ENCODE data around the gene GFY.

GFY gene

DNA sequence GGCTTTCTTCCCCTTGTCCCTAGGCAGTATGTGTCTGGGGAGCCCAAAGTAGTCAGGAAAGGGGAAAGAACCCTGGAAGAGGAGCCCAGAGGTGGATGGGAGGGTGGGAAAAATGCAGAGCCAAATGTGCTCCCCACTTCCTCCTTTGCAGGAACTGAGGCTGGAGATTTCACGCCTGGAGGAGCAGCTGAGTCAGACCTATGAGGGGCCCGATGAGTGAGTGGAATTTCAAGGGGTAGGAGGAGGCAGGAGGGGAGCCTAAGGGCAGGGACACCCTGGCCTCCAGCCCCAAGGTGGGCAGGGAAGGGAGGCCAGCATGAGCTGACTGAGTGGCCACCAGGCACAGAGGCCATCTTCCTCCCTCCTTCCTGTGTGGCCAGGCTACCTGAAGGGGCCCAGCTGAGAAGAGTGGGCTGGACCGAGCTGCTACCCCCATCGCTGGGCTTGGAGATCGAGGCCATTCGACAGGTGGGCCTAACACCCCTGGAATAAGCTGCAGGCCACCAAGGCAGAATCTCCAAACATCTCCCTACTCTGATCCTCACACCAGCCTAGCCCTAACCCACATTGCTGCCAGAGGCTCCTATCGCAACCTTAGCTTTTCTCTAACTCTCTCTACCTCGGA is 16.3 kb upstream of the GFY start:
- DNase-seq (ENCODE audit: low spot score): no peak

DNA sequence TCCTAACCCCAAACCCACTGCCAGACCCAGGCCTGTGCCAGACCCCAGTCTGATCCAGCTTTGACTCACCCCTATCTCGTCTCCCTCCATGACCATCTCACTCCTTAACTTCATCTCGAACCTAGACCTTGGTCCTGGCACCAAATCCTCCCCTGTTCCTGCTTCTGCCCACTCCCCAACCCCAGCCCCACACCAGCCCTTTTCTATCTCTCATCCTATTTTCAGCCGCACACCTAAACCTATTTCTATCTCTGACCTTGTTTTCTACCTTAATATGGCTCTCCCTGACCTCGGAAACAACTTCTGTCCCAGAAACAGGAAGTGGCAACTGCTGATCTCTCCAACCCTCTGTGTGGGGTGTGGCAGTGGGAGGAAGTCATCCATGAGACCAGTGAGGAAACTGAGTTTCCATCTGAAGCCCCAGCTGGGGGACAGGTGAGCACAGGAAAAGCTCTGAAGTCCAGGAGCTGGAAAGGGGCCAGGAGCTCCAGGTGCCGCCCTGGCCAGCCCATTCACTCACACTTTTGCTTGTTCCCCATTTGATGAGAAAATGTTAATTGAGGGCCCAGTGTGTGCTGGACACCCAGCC is 15.7 kb upstream of the GFY start:
- DNase-seq (ENCODE audit: low spot score): no peak

DNA sequence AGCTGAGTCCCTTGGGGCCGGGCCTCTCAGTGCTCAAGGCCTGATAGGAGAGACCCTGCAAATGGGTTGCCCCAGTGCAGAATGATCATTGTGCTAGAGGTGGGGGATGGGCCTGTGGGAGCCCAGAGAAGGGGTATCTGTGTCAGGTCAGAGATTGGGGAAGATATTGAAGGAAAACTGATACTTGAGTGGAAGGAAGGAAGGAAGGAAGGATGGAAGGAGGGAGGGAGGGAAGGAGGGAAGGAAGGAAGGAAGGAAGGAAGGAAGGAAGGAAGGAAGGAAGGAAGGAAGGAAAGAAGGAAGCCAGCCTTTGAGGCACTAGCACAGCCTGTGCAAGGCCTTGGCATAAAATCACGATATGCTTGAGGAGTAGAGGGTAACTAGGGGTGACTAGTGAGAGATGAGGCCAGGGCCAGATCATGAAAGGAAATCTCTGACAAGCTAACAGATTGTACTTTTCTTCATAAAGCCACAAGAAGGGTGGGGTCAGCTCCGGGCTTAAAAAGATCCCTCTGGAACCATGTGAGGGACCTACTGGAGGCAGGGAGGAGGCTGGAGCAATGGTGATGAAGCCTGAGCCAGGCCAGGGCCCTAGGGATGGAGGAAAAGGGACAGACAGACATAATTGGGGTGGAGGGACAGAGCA is 13.4 kb upstream of the GFY start:
- no peak for DNase-seq (ENCODE audit: low spot score)

DNA sequence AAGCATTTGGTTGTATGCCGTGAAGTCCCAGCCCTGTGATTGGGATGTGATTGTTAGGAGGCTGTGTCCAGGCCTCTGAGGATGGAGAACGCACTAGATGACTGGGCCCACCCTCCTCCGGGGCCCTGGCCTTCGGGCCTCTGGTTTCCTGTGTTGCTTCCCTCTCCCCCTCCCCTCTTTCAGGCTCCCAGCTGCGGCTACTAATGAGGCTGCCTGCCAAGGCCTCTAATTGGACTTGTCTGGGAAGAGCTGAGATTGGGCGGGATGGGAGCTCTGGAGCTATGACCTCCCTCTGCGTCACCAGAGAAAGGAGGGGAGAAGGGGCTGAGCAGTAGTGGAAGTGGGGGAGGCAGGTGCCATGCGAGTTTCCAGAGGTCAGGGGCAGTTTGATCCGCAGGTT is 11.8 kb upstream of the GFY start:
- no peak for DNase-seq (ENCODE audit: low spot score)

DNA sequence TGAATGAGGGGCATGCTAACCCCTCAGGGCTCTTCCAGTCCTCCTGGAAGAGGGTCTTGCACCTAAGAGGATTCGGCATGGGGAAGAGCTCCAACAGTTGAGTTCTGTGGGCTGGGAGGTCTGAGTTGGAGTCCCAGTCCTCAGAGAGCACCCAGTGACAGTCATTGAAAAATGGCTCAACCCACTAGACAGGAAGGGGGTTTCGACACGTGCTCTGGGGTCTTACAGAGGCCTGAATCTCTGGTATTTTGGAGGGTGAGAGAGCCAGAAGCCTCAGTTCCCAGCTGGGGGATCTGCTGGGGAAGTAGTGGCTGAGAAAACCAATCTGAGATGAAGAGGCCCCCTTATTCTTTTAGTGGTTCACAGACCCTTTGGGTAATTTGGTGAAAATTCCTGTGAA is 10.9 kb upstream of the GFY start:
- no peak for DNase-seq (ENCODE audit: low spot score)

DNA sequence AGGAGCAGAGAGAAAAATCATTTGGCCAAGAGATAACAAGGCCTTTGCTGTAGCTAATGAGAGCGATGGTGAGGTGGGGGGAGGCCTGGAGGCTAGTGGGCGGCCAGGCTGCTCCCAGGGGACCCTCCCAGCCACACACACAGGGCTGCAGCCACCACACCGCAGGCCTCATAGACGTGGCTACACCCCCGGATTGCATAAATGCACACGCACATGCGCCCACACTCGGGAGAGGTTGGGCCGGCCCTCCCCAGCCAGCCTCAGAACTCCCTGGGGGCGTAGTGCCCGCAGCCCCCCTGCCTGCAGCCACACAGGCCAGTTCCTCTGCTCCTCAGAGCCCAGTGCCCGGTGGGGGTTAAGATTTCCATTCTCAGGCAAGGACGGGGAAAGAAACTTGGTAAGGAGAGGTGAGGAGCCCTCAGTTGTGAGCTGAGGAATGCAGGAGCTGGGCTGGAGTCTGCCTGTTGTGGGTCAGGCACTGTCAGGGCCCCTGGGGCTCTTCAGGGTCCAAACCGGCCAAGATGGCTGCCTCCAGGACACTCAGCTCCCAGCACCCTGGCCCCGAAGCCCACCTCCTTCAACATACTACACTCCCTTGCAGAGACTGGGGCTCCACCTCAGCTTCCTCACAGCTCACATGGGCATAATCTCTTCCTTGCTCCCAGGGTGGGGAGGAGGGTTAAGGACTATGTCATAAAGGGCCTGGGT is 9.9 kb upstream of the GFY start:
- DNase-seq (ENCODE audit: low spot score): no peak

DNA sequence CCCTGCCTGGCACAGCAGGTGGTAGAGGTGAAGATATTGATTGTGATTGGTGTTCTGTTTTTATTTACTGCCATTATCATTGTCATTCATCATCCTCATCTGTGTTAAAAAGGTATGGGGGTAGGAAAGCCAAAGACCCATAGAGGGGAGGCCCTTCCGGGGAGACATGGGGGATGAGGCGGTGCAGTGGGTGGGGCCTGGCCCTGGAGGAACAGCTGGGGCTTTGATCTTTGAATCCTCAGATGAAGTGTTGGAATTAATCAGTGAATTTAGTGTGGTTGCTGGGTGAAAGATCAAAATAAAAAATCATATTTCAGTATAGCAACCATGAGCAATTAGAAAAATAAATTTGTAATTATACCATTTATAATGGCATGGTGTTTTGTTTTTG is 9.4 kb upstream of the GFY start:
- no peak for DNase-seq (ENCODE audit: low spot score)

DNA sequence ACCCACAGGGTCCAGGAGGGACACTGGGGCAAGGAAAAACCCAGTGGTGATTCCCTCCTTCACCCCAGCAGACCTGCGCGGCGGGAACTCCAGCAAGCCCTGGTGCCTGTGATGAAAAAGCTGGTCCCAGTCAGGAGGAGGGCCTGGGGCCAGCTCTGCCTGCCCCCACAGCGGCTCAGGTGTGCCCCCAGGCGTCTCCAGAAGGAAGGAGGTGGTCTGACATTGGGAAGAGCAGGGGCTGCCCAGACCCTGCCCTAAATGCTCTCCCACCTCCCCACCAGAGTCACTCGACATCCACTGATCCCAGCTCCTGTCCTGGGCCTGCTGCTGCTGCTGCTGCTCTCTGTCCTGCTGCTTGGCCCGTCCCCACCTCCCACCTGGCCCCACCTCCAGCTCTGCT is 8.1 kb upstream of the GFY start:
- DNase-seq (ENCODE audit: low spot score): no peak

DNA sequence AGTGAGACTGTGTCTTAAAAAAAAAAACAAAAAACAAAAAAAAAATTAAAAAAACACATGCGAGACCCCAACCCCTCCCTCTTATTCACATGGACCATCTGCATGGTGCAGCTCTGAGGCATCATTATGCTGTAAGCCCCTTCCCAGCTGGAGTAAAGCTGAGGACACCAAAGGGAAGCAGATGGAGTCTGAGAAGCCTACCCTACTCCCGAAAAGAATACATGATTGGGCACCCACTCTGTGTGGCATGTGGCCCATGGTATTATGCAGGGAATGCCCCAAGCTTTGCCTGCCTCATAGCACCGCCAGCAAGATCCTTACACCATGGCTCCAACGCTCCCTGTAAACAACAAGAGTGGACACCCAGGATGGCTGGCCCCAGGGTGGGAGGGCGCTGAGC is 6.7 kb upstream of the GFY start:
- no peak for DNase-seq (ENCODE audit: low spot score)

DNA sequence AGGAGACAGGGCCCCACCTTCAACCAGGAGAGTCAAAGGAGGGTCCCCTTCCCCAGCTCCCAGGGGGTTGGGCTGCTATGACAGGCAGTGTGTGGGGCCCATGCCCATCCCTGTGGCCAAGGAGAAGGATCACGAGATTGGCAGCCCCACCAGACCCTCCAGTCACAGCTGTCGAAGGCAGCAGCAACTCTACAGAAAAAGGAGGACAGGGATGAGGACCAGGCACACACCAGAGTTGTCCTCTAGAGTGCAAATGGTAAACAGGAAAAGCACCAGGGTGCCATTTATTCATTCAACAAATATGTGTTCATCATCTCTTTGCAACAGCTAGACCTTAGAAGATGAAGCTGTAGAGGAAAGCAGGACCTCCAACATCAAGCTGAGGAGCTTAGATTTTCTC is 6.0 kb upstream of the GFY start:
- DNase-seq (ENCODE audit: low spot score): no peak

DNA sequence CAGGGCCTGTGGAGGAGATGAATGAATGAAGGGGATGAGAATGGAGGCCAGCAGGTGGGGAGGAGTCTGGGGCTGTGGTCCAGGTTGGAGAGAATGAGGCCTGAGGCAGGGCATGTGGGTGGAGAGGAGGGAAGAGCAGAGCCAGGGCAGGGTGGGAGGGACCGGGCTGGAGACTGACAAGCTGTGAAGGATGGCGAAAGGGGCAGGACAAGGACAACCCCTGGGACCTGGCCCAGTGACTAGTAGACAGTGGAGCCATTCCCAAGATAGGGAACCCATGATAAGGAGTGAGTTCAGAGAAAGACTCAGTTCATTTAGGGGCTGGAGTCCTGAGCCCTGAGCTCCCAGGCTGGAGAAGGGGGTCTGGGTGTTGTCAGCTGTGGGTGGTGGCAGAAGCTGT is 5.0 kb upstream of the GFY start:
- no peak for DNase-seq (ENCODE audit: low spot score)

DNA sequence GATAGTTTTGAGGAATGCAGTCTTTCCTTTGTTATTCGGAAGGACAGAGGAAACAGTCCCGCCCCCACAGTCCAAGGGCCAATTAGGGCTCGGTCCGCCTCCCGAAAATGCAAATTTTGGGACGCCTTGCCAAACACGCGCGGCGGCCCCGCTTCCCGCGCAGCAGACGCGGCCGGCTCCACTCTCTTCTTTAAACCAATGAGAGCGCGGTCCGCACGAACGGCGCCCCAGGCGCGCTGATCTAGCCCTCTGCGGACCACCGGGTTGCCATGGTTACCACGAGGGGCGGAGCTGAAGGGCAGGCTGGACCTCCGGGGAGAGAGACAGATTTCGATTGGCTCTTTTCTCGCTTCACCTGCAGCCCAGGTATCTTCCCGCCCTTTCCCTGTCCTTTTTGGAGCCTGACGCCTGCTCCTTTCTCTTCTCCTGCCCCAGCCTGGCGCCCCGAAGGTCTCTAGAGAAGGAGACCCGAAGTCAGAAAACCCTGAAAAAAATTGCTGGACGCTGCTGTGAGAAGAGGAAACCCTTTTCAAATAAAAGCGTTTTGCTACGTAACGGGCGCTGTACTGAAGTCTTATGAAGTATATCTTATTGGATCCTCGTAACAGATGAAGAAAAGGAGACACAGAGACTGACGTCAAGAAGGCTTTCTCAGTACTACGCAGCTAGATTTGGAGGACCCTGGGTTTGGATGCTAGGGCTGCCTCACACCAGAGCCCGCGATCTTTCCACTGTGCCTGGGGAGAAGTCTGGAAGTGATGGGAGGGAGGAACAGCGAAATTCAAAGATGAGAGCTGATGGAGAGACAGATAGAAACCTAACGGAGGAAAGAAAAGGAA is 3.9 kb upstream of the GFY start:
- DNase-seq (ENCODE audit: low spot score): no peak

DNA sequence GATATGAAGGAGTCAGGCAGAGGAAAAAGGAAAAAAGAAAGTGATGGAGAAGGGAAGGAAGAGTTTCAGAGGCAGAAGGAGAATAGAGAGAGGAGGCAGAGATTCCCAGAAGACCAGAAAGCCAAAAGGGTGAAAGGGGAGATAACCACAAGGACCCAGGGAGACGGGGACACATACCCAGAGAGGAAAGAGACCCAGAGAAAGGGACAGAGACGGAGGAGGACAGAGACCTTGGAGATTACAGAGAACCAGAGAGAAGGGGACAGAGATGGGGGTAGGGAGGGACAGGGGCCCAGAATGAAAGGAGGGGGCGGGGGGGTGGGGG is 3.3 kb upstream of the GFY start:
- no peak for DNase-seq (ENCODE audit: low spot score)

DNA sequence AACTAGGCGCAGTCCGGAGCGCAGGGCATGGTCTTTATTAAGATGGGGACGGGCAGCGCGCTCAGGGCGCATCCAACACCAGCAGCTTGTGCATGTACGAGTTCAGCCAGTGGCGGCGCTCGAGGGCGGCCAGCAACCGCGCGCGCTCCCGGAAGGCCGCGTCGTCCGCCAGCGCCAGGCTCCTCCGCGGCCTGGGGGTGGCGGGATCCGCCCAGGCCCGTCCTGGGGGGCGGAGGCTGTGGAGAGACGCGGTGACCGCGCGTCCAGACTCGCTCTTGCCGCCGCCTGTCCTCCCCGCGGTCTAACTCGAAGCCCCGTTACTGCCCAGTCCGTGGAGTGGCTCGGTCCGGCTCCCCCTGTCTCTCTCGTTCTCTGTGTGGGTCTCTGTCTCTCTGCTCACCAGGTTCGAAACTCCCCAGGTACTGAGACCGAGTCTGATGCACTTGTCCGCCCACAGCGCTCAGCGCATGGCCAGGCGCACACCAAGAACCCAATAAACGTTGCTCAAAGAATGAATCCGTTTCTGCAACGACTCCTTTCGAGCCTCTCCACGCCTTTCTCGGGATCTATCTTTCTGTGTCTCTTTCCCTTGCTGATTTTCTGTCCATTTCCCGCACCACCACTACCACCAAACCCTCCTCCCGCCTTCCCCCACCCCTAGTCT is 2.6 kb upstream of the GFY start:
- no peak for DNase-seq (ENCODE audit: low spot score)

DNA sequence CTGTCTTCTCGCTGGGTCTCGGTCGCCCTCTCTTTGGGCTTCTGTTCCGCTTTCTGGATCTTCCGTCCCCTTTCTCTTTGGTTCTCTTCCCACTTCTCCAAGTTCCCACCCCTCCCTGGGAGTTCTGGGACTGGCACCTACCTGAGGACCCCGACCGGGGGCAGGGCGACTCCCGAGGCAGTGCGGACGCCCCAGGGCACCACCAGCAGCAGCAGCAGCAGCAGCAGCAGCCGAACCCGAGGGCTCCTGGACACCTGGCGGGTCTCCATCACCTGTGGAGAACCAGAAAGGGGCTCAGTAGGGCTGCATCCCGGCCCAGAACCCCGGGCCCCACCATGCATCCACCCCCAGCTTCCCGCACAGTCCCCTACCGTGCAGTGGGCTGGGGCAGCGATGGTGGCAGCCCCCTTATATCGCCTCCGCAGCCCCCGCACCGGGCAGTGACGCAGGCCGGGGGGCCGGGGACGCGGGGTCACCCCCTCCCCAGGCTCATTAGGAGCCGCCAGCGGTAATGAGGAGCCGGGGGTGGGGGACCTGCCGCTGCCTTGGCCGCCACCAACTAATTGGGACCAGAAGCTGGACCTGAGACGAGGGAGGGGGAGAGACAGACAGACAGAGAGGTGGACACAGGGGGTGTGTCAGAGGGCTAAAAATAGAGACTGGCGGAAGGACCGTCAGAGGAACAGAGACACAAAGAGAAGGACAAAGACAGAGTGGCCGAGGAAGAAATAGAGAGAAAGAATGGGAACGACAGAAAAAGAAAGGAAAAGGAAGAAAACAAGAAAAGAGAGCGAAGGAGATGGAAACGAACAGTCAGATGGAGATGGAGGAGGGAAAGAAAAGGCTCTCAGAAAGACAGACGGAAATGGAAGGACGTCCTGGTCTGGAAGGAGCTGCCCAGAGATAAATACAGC is 1.9 kb upstream of the GFY start, which contains the start of gene PTH2:
Gene PTH2, minus strand, starts transcription at position 371 of the 914 bp plus-strand sequence. Its CDS starts 102 bp downstream, at position 269.
- no peak for DNase-seq (ENCODE audit: low spot score)

DNA sequence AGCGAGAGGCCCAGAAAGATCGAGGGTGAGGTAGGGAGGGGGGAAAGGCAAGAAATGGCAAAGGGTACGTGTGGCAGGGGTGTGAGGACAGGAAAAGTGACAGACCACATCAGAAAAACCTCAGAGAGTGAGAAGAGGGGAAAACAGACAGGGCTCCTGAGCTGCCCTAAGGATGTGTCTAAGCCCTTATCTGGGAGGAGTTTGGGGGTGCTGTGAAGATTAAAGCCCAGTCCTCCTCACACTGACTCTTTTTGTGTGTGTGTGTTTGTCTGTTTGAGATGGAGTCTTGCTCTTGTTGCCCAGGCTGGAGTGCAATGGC is 1.2 kb upstream of the GFY start:
- no peak for DNase-seq (ENCODE audit: low spot score)

DNA sequence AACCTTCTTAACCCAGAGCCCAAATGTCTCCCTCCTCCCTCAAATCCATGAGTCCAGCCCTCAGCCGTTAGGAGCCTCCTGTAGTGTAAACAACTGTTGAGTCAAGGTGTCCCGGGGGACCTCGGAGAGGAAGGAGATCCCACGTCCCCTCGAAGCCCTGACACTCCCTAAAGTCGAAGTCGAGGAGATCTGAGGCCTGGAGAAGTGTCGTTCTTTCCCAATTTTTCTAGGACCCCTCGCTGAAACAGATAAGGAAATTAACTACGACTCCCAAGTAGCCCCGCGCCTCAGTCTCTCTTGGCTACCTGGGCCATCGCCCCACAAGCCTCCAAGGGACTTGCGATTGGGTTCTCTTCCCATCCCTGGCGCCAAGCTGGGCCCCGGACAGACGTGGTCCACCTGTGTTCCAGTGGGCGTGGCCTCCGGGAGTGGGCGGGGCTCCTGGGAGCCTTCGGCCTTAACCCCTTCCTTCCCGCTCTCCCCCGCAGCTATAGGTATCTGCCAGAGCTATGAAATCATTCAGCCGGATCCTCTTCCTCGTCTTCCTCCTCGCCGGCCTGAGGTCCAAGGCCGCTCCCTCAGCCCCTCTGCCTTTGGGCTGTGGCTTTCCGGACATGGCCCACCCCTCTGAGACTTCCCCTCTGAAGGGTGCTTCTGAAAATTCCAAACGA is 869 bp downstream of the GFY start:
- DNase-seq (ENCODE audit: low spot score): no peak

DNA sequence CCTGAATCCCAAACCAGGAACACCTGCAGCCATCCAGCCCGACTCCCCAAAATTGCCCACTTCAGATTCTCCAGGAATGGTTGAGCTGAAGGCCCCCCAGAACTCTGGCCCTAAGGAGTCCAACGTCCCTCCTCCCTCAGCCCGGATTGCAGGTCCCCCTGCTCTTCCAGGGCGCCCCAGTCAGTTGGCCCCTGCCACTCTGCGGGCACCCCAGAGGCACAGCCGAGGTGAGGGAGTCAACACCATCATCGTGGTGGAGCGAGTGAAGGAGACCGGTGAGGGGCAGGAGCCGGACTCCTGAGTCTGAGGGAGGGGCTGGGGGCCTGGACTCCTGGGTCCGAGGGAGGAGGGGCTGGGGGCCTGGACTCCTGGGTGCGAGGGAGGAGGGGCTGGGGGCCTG is 2.2 kb downstream of the GFY start:
- no peak for DNase-seq (ENCODE audit: low spot score)

DNA sequence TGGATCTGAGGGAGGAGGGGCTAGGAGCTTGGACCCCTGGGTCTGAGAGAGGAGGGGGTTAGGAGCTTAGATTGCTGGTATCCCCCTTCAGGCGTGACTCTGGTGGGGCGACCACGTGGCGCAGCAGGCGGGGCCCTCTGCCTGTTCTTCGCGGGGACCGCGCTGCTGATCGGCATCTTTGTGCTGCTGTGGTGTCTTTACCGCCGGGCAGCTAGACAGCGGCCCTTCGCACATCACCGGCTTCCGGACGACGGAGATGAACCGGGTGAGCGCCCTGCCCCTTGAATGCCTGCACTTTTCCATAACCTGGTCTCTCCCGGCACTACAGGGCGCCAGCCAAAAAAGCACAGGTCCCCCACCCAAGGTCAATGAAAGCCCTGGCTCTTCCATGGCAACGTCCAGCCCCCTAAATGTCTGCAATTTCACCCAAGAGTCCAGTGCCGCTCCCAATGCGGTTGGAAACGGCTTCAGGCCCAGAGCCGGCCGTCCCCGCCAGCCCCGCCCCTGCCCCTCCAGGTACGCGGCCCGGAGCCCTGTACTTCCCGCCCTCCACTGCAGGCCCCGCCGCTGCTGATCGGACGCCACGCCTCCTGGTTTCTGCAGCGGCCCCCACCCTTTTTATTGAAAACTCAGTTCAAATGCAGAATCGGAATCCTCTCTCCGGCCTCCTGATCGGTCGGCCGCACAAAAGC is 2.8 kb downstream of the GFY start:
- no peak for DNase-seq (ENCODE audit: low spot score)

Measured in globus pallidus (tissue), 1 donor.